Omental fat pad (tissue), 4 donors: ENCODE results near the gene CT45A10. TPM values are rescaled to one million over a fixed set of nuclear protein-coding genes. Genes with fewer than 3 reads are reported as not detected.
"Not testable (repeated sequence)": the region's sequence is repeated elsewhere in the genome, so short reads cannot be mapped to it uniquely, and the experiment has no call there.

Experiments used
- ATAC-seq: fragments of 150-250 bp; one replicate; pipeline ENCODE4 v1.9.1; 2016; ENCODE audit warnings: mild to moderate bottlenecking, moderate library complexity; ENCODE audit not compliant: low FRiP score
- DNase-seq: peaks from one replicate; pipeline ENCODE4 v3.0.0-alpha.2; 2019; ENCODE audit warnings: low spot score
- CTCF ChIP-seq, 3 donors: fragments of 450-650 bp; IDR thresholded peaks; one replicate each; pipeline ENCODE4 v1.5.1; 2016 to 2017; ENCODE audit warnings: antibody characterized with exemption in 3 of 3, mild to moderate bottlenecking in 3 of 3, moderate library complexity in 2 of 3
- total RNA-seq, 4 donors: library from RNA; depleted of rRNA; stranded (reverse); fragments of >200 nt; gene quantifications; one replicate each; pipeline ENCODE4 v1.1.0, GENCODE V29; 2016

CT45A10 gene
- total RNA-seq = not detected

DNA sequence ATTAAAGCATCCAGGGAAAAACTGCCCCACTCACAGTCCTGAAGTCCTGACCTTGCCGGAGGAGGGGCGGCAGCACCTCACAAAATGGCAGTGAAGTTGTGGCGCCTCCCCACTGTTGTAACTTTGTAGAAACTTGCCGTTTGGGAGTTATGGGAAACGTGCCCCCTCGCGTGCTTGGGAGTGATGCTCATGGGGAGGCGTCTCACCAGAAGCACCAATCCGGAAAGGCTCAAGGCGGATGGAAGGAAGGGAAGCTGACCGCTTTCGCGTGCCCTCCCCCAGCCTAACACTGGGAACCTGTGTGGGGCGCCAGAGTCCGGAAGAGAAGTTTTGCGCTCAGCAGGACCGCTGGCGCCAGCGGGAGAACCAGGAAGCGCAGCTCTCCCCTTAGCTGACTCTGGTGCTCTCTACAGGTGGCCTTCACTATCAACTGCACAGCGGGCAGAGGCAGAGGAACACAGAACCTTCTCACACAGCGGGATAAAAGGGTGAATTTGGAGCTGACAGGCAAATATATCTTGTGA is at the start of gene CT45A10, which contains the start of gene SAGE1:
Gene CT45A10, minus strand, starts transcription at position 151 of the 524 bp plus-strand sequence. CDS start 8,100 bp downstream, outside the sequence.
Gene SAGE1, plus strand, starts transcription at position 423 of the 524 bp plus-strand sequence. CDS start 2,527 bp downstream, outside the sequence.
- TF ChIP-seq CTCF (IDR thresholded peaks at IDR 0.05) = no peak
- ATAC-seq (no peak), DNase-seq (no peak)

DNA sequence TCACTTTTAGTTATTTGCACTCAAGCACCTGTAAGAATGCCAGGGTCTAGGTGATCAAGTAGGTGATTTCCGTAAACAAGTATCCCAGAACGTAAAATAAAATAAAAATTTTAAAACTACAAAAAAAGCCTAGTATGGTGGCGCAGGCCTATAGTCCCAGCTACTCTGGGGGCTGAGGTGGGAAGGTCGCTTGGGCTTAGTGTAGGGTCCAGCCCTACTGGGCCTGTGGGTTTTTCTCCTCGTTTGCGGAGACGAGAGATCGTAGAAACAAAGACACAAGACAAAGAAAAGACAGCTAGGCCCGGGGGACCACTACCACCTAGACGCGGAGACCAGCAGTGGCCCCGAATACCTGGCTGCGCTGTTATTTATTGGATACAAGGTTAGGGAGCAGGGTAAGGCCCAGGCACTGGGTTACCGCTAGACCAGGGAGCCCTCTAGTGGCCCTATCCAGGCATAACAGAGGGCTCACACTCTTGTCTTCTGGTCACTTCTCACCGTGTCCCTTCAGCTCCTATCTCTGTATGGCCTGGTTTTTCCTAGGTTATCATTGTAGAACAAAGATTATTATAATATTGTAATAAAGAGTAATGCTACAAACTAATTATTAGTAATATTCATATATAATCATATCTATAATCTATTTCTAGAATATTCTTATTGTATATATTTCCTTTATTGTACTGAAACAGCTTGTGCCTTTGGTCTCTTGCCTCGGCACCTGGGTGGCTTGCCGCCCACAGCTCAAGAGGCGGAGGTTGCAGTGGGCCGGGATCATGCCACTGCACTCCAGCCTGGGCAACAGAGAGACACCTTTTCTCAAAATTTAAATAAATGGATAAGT is 38.6 kb upstream of the CT45A10 start:
- ATAC-seq (no peak), DNase-seq (no peak)
- no peak for TF ChIP-seq CTCF (IDR thresholded peaks at IDR 0.05)

DNA sequence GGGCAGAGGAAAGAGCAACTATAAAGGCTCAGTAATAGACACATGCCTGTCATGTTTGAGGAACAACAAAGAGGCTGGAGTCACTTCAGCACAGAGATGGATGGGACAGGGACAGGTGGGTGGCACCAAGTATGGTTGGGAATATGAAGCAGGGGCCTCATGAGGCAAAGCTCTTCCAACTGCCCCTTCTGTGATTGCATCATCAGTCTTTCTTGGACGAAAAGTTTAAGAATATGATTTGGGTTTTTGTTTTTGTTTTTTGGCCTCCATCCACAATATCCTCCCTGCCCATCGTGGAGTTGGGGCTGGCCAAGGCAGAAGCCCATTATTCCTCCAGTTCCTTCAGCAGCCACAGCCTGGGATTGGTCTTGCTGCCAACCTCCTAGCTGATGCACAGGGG is 34.7 kb upstream of the CT45A10 start:
- no peak for TF ChIP-seq CTCF (IDR thresholded peaks at IDR 0.05)
- no peak for DNase-seq

DNA sequence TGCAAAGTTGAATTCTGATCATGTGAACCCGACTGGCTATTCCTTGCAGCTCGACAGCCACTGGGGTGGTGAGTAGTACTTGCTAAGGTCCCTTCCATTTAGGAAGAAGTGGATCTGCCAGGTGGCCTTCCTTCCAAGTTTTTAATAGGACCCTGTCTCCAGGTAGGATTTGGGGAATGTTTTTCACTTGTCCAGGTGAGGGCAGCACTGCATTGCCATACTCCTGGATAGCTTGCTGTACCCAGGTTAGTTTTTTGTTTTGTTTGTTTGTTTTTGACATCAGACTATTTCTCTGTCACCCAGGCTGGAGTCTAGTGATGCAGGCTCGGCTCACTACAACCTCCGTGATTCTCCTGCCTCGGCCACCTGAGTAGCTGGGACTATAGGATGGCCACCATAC is 30.1 kb upstream of the CT45A10 start:
- ATAC-seq (no peak), DNase-seq (no peak)
- no peak for TF ChIP-seq CTCF (IDR thresholded peaks at IDR 0.05)

More for the DNA sequence above, 34.7 kb upstream of the CT45A10 start:
- ATAC-seq = no peak

- not testable (repeated sequence) for DNase-seq, ATAC-seq
Observed at GRCh38 chrX:135920516-135920915, 27.3 kb upstream of the CT45A10 start.

DNA sequence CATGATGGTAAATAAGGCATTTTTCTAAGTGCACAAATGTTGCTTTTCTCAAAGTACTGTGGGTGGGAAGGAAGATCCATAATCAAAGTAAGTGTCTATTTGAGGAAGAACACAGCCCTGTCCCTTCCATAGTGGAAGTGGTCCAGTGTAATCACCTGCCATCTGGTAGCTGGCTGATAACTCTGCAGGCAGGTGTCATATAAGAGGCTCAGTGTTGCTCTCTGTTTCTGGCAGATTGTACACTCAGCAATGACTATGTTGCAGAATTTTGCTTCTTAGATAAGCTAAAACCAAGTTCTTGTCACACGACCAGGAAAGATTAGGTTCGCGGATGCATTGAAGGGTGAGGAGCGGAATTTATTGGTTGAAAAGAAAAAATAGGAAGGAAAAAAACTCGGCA is 21.2 kb upstream of the CT45A10 start:
- ATAC-seq (no peak), DNase-seq (no peak)

DNA sequence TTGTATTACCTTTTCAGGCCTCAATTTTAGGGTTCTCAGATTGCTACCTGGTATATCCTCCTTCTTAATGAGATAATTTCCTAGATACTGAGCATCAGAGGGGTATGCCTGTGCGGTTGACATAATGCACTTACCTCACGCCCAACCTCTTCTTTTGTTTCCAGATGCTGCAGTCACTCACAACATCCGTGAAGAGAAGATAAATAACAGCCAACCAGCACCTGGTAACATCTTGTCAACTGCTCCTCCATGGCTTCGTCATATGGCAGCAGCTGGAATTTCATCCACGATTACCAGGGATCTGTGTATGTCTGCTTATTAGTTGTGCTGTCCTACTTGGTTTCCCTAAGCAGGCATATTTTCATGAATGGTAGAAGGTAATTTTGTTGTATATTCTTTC is 17.0 kb upstream of the CT45A10 start:
- DNase-seq (no peak), ATAC-seq (no peak)
- TF ChIP-seq CTCF (IDR thresholded peaks at IDR 0.05) = no peak

More for the DNA sequence above, 21.2 kb upstream of the CT45A10 start:
- TF ChIP-seq CTCF (IDR thresholded peaks at IDR 0.05) = no peak
